BLaER1 treated with 17β-estradiol and CSF1 and Interleukin-3, amounts not matched to agents 10 nM and 100 nM (cell line): Measurements from ENCODE around the gene ADM2.

Experiments
- H3K27ac ChIP-seq, 11 experiments: shearing (Covaris generic); formaldehyde crosslinking; 2 replicates each; pipeline ENCODE4 v1.8.1; 2022
- H3K27me3 ChIP-seq, 11 experiments: shearing (Covaris generic); formaldehyde crosslinking; 2 replicates each; pipeline ENCODE4 v1.8.1; 2022
- H3K36me3 ChIP-seq, 11 experiments: shearing (Covaris generic); formaldehyde crosslinking; 2 replicates each; pipeline ENCODE4 v1.8.1; 2022
- H3K4me1 ChIP-seq, 10 experiments: shearing (Covaris generic); formaldehyde crosslinking; 2 replicates each; pipeline ENCODE4 v1.8.1; 2022
- H3K4me2 ChIP-seq, 11 experiments: shearing (Covaris generic); formaldehyde crosslinking; 2 replicates each; pipeline ENCODE4 v1.8.1; 2022
- H3K4me3 ChIP-seq, 10 experiments: shearing (Covaris generic); formaldehyde crosslinking; 2 replicates each; pipeline ENCODE4 v1.8.1; 2022
- H3K9ac ChIP-seq, 11 experiments: shearing (Covaris generic); formaldehyde crosslinking; 2 replicates each; pipeline ENCODE4 v1.8.1; 2022
- H3K9me3 ChIP-seq, 11 experiments: shearing (Covaris generic); formaldehyde crosslinking; replicated peaks in 1 of 11; 2 replicates each; pipeline ENCODE4 v1.8.1; 2022
- H4K20me1 ChIP-seq, 11 experiments: shearing (Covaris generic); formaldehyde crosslinking; 2 replicates each; pipeline ENCODE4 v1.8.1; 2022
- Cebpa-rat ChIP-seq, 11 experiments: shearing (Covaris generic); IDR thresholded peaks; 2 replicates each; pipeline ENCODE4 v1.8.1; 2022

The ADM2 gene

GRCh38 chr22:50506611-50507420, 25.5 kb downstream of the ADM2 start:
- no peaks in the 10 kb centered on the region for H3K27me3 ChIP-seq
- peak overlapping the region; percentile 70 to 86 (median 79) for H3K27ac ChIP-seq
- H4K20me1 ChIP-seq, result peaks cover 0 to 64% (median 44%) of the 10 kb centered on the region in 11 experiments; a peak in 20 of 22 replicates
- H3K4me3 ChIP-seq, result peak overlapping the region; percentile 81 to 97 (median 92)
- no peaks in the 10 kb centered on the region for H3K9me3 ChIP-seq
- H3K4me2 ChIP-seq, result peak overlapping the region; percentile 85 to 100 (median 99)
- peaks cover 35 to 49% (median 45%) of the 10 kb centered on the region in 10 experiments for H3K4me1 ChIP-seq
- TF ChIP-seq Cebpa-rat (IDR thresholded peaks at IDR 0.05), result no peak
- H3K9ac ChIP-seq, result peak overlapping the region; percentile 81 to 92 (median 89)
- H3K36me3 ChIP-seq, result peaks cover 27 to 56% (median 43%) of the 10 kb centered on the region in 11 experiments

- no peak for TF ChIP-seq Cebpa-rat (IDR thresholded peaks at IDR 0.05)
- Histone ChIP-seq H3K27me3 (no peaks in the 10 kb centered on the region), H4K20me1 (peaks cover 0 to 64% (median 45%) of the 10 kb centered on the region in 11 experiments; a peak in 20 of 22 replicates), H3K4me3 (peak within 1 kb of the TSS; percentile 81 to 97 (median 92)), H3K9ac (peak within 1 kb of the TSS; percentile 81 to 92 (median 89)), H3K9me3 (no peaks in the 10 kb centered on the region), H3K4me1 (peaks cover 35 to 48% (median 45%) of the 10 kb centered on the region in 10 experiments), H3K4me2 (peak within 1 kb of the TSS; percentile 94 to 100 (median 99)), H3K27ac (peak within 1 kb of the TSS; percentile 70 to 88 (median 86)), H3K36me3 (peaks cover 24 to 56% (median 39%) of the 10 kb centered on the region in 11 experiments)
Measured at GRCh38 chr22:50507421-50507990, 26.2 kb downstream of the ADM2 start, which contains the start of gene LMF2. Gene LMF2 (minus strand): TSS chr22:50507702. CDS start chr22:50507675, 27 bp downstream.

GRCh38 chr22:50507991-50508884, 26.9 kb downstream of the ADM2 start, which contains the start of gene NCAPH2:
Gene NCAPH2 (plus strand): TSS chr22:50508224. CDS start chr22:50508338, 114 bp downstream.
- no peaks in the 10 kb centered on the region for H3K9me3 ChIP-seq
- peak within 1 kb of the TSS; percentile 81 to 92 (median 89) for H3K9ac ChIP-seq
- H4K20me1 ChIP-seq, result peaks cover 0 to 65% (median 47%) of the 10 kb centered on the region in 11 experiments; a peak in 20 of 22 replicates
- no peak for TF ChIP-seq Cebpa-rat (IDR thresholded peaks at IDR 0.05)
- peak within 1 kb of the TSS; percentile 70 to 88 (median 86) for H3K27ac ChIP-seq
- peak within 1 kb of the TSS; percentile 81 to 97 (median 92) for H3K4me3 ChIP-seq
- H3K4me1 ChIP-seq, result peaks cover 35 to 48% (median 44%) of the 10 kb centered on the region in 10 experiments
- H3K27me3 ChIP-seq, result no peaks in the 10 kb centered on the region
- peak within 1 kb of the TSS; percentile 94 to 100 (median 99) for H3K4me2 ChIP-seq
- H3K36me3 ChIP-seq, result peaks cover 17 to 56% (median 36%) of the 10 kb centered on the region in 11 experiments

GRCh38 chr22:50508897-50509296, 27.6 kb downstream of the ADM2 start:
- Histone ChIP-seq H3K27ac (peak overlapping the region in 10 of 11 experiments; percentile 61 to 88 (median 83); a peak in 18 of 22 replicates), H3K9me3 (no peaks in the 10 kb centered on the region), H3K36me3 (peaks cover 16 to 60% (median 39%) of the 10 kb centered on the region in 11 experiments), H3K4me2 (peak overlapping the region; percentile 81 to 99 (median 92)), H3K4me3 (peak overlapping the region; percentile 60 to 80 (median 70)), H3K9ac (peak overlapping the region; percentile 75 to 91 (median 86)), H3K27me3 (no peaks in the 10 kb centered on the region), H4K20me1 (peaks cover 0 to 72% (median 54%) of the 10 kb centered on the region in 11 experiments; a peak in 20 of 22 replicates), H3K4me1 (peaks cover 35 to 48% (median 44%) of the 10 kb centered on the region in 10 experiments)
- no peak for TF ChIP-seq Cebpa-rat (IDR thresholded peaks at IDR 0.05)

- H3K36me3 ChIP-seq, result peaks cover 11 to 82% (median 58%) of the 10 kb centered on the region in 11 experiments
- H3K9me3 ChIP-seq, result no peaks in the 10 kb centered on the region
- H3K4me2 ChIP-seq, result no peak overlapping the region
- H3K4me1 ChIP-seq, result peaks cover 20 to 40% (median 32%) of the 10 kb centered on the region in 10 experiments
- H3K27me3 ChIP-seq, result no peaks in the 10 kb centered on the region
- TF ChIP-seq Cebpa-rat (IDR thresholded peaks at IDR 0.05), result no peak
- no peak overlapping the region for H3K27ac ChIP-seq
- H4K20me1 ChIP-seq, result peaks cover 0 to 85% (median 64%) of the 10 kb centered on the region in 11 experiments; a peak in 17 of 22 replicates
- no peak overlapping the region for H3K4me3 ChIP-seq
- H3K9ac ChIP-seq, result 0 out of 22 replicates have a peak overlapping the region, but pooled peaks of 2 of the 11 experiments have one; percentile 3 to 13
Measured at GRCh38 chr22:50513175-50513574, 31.8 kb downstream of the ADM2 start.

- H3K27ac ChIP-seq, result no peak overlapping the region
- H3K36me3 ChIP-seq, result peaks cover 31 to 94% (median 80%) of the 10 kb centered on the region in 11 experiments
- peak overlapping the region in 5 of 11 experiments; percentile 24 to 57 (median 36); a peak in 8 of 22 replicates for H3K4me2 ChIP-seq
- H3K9me3 ChIP-seq, result no peaks in the 10 kb centered on the region
- H3K9ac ChIP-seq, result peak overlapping the region in 6 of 11 experiments; percentile 4 to 48 (median 24); a peak in 4 of 22 replicates
- no peak for TF ChIP-seq Cebpa-rat (IDR thresholded peaks at IDR 0.05)
- H3K27me3 ChIP-seq, result no peaks in the 10 kb centered on the region
- peaks cover 0 to 19% (median 15%) of the 10 kb centered on the region in 10 experiments; a peak in 15 of 20 replicates for H3K4me1 ChIP-seq
- peaks cover 0 to 79% (median 64%) of the 10 kb centered on the region in 11 experiments; a peak in 17 of 22 replicates for H4K20me1 ChIP-seq
- H3K4me3 ChIP-seq, result no peak overlapping the region
Measured at GRCh38 chr22:50516068-50516467, 34.7 kb downstream of the ADM2 start.

GRCh38 chr22:50516891-50517290, 35.5 kb downstream of the ADM2 start:
- Histone ChIP-seq H4K20me1 (peaks cover 0 to 84% (median 64%) of the 10 kb centered on the region in 11 experiments; a peak in 17 of 22 replicates), H3K27me3 (no peaks in the 10 kb centered on the region), H3K36me3 (peaks cover 39 to 96% (median 83%) of the 10 kb centered on the region in 11 experiments), H3K9me3 (no peaks in the 10 kb centered on the region), H3K9ac (peak overlapping the region in 2 of 11 experiments; percentile 23 to 39; a peak in 2 of 22 replicates), H3K4me2 (peak overlapping the region in 2 of 11 experiments; percentile 49 to 57; a peak in 2 of 22 replicates), H3K4me3 (no peak overlapping the region), H3K4me1 (peaks cover 0 to 19% (median 15%) of the 10 kb centered on the region in 10 experiments; a peak in 15 of 20 replicates), H3K27ac (no peak overlapping the region)
- no peak for TF ChIP-seq Cebpa-rat (IDR thresholded peaks at IDR 0.05)
